ACHN (cell line): ENCODE results near the gene SLC25A33.

Experiments used
- DNase-seq: peaks from one replicate; pipeline ENCODE4 v3.0.0-alpha.2; 2015
- in situ Hi-C: cut with HindIII; loops from 2 replicates; pipeline ENCODE4 v1.10.0; 2017; ENCODE audit warnings: low sequenced_read_pairs, low pct_ligation_motif_present, low pct_unique_long_range_greater_than_20kb

Gene SLC25A33

DNA sequence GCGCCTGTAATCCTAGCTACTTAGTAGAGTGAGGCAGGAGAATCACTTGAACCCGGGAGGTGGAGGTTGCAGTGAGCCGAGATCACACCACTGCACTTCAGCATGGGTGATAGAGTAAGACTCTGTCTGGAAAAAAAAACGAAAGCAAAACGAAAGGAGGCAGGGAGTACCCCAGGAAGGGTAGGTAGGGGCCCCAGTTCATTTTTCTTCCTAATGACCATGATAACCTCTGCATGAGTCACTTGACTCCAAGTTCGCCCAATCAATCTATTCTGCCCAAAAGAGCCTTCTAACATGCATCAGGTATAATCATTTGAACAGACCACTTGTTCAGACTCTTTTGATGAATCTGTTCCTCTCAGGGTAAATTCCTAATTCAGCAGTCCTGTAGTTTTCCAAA, 36.2 kb downstream of the SLC25A33 start:
- in situ Hi-C loops, result no loop called here
- no peak for DNase-seq

DNA sequence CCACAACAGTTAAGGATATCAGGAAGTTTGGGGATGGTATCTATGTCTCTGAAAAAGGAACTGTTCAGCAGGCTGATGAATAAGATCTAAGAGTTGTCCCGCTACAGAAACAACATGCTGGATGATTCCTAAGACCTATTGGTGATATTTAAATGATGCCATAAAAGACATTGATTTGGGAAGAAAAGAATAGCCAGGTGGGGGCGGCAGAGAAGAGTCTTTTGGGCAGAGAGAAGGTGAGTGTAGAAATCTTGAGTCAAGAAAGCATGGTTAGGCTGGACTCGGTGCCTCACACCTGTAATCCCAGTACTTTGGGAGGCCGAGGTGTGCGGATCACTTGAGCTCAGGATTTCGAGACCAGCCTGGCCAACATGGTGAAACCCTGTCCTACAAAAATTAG, 37.6 kb downstream of the SLC25A33 start:
- no peak for DNase-seq
- in situ Hi-C loops, result no loop called here

DNA sequence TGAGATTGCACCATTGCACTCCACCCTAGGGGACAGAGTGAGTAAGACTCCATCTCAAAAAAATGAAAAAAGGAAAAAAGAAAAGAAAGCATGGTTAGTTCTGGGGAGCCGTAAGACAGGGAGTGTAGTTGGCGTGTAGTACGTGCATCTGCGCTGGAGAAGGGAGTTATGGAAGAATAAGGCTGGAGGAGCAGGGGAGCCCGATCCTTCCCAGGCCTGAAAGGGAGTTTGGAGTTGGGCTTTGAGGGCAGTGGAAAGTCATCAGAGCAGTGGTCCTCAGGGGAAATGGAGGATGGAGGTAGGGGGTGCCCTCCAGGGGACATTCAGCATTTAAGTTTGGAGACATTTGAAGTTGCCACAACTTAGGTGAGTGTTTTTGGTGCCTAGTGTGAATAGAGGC, 38.2 kb downstream of the SLC25A33 start:
- DNase-seq, result no peak
- in situ Hi-C loops, result no loop called here

DNA sequence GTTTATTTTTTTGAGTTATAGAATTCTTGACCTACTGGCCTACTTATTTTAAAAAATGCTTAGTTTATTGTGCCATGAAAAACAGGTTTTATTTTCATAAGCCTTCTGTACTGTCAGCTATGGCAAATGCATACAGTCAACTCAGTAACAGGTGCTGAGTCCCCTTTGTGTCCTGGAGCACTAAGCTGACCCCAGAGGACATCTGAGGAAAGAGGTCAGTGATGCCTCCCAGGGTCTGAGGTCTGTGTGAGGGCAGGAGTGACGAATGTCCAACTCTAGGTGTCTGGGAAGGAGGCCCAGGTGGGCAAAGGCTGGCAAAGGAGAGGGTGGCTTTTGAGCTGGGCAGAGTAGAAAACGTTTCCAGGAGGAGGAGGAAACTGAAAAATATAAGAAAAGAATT, 41.7 kb downstream of the SLC25A33 start:
- no peak for DNase-seq
- in situ Hi-C loops, result no loop called here

DNA sequence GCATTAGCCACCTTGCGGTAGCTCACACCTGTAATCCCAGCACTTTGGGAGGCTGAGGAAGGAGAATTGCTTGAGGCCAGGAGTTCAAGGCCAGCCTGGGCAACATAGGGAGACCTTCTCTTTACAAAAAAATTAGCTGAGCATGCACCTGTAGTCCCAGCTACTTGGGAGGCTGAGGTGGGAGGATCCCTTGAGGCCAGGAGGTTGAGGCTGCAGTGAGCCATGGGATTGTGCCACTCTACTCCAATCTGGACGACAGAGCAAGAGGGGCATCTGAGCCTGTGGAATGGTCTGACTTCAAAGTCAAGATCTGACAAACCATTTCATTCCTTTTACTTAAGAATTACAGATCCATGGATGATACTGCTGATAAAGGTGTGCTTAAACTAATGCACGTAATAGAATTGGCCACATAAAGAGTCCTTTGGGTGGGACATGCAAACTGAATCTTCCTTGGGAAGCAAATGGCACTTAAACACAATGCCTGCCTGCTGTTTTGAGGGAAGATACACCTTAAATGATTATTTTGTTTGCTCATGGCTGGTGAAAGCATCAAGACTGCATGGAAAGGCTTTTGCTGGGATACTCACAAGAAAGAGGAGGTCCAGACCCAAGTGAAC, 47.0 kb downstream of the SLC25A33 start:
- no peak for DNase-seq
- in situ Hi-C loops, result no loop called here

DNA sequence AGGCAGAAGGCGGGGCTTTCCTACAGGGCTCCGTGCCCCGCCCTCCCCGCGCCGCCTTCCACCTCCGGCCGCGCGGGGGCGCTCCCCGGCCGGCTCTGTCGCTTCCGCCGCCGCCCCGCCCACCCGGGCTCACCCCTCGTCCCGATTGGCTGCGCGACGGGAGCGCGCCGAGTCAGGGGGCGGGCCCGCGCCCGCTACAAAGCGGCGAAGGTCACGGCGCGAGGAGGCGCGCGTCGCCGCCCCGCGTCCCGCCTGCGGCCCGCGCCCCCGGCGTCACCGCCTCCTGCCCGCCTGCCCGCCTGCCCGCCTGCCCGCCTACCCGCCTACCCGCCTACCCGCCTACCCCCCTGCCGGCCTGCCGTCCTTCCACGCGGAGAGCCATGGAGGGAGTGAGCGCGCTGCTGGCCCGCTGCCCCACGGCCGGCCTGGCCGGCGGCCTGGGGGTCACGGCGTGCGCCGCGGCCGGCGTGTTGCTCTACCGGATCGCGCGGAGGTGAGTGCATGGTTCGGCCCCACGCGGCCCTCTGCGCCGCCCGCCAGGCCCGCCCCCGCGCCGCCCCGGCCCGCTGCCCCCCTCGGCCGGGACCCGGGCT, 49.4 kb downstream of the SLC25A33 start, which contains the start of gene TMEM201:
Gene TMEM201, plus strand, starts transcription at position 361 of the 593 bp plus-strand sequence. Its CDS starts 20 bp downstream, at position 381.
- DNase-seq, result peak; percentile 90
- in situ Hi-C loops, result no loop called here

DNA sequence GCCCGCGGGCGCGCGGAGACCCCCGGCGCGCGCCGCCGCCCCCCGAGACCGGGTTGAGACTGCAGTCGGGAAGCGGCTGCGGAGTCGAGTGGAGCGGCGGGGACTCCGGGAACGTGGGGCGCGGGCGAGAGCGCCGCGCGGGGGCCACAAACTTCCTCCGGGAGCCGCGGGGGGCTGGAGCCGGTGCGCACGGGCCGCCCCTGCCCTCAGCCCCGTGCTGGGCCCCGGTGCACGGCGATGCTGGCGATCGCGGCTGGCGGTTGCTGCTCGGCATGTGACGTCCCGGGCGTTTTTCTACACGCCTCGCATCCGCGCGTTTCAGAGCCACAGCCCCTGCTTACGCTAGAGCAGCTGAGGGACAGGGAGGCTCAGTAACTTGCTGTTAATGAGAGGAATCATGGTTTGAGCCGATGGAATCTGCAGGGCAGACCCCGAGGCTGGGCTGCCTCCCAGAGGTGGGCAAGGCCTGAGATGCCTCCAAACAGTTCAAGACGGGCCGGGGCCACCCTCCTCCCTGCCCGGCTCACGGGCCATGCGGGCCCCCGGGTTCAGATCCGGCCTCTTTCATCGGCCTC, 50.0 kb downstream of the SLC25A33 start:
- peak; percentile 28 for DNase-seq
- in situ Hi-C loops, result no loop called here

DNA sequence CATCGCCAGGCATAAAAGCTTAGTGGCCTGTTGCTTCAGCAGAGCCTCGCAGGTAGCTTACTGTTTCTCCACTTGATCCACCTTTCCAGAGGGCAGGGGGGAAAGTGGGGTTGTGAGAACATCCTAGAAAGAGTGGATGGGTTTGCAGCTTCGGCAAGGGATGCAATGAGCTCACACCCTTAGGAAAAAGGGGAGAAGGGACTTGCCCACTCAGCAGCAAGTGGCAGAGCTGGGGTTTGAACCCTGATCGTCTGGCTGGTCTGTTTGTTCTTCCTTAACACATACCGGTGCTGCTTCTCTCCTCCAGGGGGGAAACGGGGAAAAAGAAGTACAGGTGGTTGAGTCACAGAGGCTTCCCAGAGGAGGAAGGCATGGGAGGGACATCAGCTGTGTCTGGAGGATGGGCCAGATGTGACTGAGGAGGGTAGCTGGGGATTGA, 50.5 kb downstream of the SLC25A33 start:
- in situ Hi-C loops, result no loop called here
- DNase-seq, result peak; percentile 11

DNA sequence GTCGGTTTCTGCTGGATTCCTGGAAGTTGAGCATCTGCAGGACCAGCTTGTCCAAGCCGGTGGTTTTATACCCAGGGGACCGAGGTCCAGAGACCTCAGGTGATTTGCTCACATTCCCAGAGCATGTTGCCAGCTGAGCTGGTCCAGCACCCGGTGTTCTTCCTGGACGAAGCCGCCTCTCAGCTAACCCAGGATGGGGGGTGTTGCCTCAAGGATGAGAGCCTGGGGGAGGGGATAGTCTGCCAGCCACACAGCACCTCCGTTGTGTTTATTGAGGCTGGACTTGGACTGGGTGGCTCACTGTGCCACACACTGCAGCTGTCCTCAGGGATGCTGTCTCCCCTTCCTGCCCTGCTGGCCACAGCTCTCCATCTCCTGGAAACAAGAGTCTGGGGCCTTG, 50.9 kb downstream of the SLC25A33 start:
- no peak for DNase-seq
- in situ Hi-C loops, result no loop called here

DNA sequence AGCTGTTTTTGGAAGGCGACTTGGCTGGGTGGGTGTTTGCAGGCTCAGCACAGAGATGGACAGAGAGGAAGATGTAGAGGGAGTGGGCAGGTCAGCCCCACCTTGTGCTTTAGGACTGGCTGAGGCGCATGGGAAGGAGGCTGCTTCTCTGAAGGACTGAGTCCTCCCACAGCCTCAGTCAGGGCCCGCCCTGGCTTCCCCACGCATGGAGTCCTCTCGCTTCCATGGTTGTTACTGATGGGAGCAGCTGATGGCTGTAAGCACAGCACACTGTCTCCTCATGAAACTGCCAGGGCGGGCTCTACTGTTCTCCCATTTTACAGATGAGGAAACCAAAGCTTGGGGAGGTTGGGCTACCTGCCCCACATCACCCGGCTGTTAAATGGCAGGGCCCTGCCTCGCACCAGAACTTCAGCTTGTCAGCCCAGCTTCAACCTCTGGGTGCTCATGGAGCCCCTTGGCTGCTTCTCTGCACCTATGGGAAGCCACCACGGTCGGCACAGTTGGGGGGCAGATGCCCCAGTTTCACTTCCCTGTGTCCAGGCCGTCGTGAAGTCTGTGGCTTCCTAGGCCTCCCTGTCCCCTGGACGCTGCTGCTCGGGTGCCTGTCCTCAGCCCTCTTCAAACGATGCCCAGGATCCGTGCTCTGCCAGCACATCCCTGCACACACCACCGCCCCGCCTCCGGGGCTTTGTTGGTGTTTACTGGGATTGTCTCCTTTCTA, 51.8 kb downstream of the SLC25A33 start:
- DNase-seq, result no peak
- in situ Hi-C loops, result no loop called here

DNA sequence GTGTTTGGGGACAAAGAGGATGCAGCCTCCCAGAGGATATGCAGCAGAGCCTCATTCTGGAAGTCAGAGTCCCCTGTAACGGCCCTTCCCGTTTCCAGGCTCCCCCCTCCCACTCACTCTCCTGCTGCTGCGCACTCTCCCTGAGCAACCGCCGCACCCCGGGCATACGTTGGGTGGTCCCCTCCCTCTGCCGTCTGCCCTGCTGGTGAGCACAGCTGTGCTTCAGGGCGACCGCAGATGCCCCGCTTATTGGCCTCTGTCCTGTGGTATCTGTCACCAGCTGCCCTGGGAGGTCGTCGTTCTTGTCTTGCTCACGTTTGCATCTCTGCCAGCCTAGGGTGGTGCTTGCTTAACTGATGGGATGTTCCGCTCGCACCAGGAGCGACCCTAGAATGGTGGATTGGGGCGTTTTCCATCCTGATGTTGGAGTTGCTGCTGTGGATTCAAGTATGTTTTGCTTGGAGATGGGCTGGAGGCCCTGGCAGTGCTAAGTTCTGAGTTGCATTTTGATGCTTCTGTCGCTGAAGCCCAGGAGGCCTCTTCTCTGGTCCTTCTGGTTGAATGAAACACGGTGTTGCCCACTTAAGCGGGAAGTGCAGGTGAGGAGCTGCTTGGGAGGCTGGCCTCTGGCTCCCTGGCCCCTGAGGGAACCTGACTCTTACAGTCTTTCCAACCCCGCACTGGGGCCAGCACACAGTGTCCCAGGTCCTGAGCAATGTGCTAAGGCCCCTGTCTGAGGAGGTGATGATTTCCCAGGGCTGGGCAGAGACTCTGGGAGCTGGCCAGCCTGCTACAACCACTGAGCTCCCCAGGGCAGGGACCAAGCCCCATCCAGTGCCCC, 52.6 kb downstream of the SLC25A33 start:
- in situ Hi-C loops, result no loop called here
- DNase-seq, result no peak

DNA sequence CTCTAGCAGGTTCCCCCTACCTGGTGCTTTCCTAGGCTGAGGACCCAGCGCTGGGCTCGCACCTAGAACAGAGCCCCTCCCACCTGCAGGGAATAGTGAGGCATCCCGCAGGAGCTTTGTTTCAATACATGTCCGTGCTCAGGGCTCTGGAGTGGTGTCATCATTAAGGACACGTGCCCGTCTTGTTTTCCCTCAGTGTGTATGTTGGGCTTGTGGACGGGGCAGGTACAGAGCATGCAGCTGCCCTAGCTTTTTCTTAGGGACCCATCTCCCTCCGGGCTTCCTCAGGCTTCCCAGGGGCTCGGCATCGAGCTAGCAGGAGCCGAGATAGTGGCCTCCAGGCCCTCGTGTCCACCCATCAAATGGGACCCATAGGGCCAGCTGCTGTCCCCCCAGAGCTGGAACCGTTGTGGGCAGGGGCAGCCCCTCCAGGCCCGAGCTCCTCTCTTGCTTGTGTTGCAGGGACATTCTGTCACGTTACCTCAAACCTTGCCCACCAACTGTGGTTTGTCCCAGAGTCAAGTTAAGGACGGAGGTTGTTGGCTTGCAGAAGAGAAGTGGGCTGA, 53.3 kb downstream of the SLC25A33 start:
- no peak for DNase-seq
- in situ Hi-C loops, result no loop called here

DNA sequence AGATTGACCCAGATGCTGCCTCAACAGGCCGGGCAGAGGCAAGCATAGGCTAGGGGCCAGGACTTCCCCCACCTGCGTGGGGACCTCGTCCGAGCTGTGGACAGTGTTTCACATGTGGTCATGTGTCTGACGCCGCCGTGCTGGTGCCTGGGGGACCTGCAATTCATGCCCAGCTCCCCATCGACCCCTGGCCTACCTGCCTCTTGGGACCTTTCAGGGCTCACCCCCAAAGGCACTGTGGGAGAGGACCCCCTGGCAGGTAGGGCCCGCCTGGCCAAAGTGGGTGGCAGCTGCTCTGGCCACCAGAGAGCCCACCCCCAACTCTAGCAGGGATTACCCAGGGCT, 53.9 kb downstream of the SLC25A33 start:
- in situ Hi-C loops, result no loop called here
- no peak for DNase-seq

DNA sequence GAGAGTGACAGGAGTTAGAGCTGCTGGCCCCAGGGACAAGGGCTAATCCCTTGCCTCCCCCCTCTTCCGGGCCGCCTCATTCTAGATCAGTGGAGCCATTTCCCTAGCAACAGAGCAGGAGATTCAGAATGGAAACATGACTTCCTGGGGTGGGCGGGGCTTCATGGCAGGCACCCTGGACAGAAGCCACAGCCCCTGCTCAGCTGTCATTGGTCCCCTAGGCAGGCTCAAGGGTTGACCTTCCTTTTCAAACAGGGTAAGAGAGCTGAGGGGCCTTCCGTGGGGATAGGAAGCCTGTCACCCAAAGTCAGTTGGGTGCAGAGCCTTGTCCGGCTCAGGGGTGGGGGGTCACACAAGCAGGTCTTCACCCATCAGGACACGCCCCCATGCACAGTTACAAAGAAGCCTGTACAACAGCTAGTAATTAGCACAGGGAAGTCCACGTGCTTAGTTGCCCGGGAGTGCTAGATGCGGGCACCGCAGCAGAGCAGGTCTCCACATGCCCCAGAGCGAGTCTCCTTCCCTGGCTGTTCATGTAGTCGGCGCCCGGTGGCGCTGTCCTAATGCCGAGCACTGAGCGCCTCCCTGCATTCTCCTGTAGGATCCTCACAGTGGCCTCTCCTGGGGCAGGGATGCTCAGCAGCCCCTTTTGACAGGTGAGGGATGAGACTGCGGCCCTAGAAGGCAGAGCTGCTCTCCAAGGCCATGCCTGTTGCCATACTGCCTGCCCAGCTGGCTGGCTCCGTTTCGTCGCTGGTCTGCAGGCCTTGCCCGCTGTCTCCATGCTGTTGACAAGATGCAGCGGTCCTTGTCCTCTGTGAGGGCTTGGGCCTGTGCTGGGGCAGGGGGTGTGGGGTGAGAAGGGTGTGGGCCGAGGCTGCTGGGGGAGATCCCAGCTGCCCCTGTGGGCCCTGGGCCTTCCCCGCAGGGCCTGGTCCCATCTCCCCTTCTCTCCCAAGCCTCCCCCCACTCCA, 54.5 kb downstream of the SLC25A33 start:
- in situ Hi-C loops, result no loop called here
- DNase-seq, result peak; percentile 38

DNA sequence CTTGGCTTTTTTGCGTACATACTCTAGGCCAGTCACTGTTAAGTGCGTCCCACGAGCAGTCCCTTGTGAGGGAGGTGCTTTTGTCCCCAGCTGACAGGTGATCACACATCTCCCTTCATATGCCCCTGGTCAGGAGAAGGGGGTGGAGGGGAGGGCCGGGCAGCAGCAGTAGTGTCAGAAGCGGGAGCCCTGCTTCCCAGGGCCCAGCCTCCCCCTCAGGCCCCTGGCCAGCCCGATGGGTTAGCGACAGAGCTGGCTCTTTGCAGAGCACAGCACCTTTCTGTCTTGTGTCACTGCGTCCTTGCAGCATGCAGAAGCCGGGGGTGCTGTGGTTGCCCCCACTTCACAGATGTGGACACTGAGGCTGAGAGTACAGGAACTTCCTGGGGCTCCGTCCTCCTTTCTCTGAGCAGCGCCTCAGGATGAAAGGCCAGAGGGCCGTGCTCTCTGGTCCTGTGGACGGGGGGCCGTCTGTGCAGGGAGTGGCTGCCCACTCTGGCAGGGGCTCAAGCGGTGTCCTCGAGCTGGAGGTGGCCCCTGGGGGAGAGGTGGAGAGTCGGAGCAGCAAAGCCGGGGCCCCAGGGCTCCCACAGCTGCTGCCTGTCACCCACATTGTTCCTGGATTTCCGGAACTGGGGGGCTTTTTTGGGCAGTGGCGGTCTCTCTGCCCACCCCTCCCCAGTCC, 55.3 kb downstream of the SLC25A33 start:
- DNase-seq, result no peak
- in situ Hi-C loops, result no loop called here

DNA sequence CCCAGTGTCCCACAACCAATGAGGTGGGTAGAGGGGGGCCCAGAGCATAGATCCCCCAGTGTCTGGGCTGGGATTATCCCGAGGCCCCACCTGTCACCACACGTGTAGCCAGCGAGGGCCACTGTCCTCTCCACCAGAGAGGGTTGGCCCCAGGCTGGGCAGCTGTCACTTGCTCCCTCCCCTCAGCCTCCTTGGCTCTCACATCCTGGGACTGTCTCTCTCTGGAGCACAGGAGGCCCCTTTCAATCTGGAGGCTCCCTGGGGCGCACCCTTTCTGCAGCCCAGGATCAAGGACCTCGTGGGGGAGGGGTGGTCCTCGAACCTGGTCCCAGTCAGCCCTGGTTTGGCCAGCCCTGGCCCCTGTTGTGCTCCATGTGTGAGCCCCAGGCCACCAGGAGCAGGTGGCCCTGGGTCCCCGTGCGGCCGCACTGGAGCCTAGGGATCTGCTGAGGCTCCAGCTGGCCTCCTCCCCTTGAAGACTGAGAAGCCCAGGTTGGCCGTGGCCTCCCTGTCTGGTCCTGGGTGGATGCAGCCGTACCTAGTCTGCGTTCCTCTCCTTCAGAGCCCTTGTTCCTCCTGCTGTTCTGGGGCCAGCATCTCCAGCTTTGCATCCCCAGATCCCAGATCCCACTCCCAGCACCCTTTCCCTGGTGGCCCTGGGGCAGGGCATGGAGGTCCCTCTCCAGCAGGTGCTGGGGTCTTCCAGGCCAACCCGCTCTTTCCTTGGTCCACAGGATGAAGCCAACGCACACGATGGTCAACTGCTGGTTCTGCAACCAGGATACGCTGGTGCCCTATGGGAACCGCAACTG, 56.1 kb downstream of the SLC25A33 start:
- in situ Hi-C loops, result no loop called here
- no peak for DNase-seq
